Activated naive CD8-positive, alpha-beta T cell (primary cell): ENCODE data around the gene OR10G7.
A peak's percentile ranks its signal among the peaks of the same experiment; 100 is the strongest.

Experiments used
- H3K27ac Mint-ChIP-seq: one replicate; pipeline ENCODE4 v1.8.0; 2021; ENCODE audit warnings: mixed read lengths
- H3K27me3 Mint-ChIP-seq: one replicate; pipeline ENCODE4 v1.8.0; 2021; ENCODE audit warnings: mixed read lengths
- H3K36me3 Mint-ChIP-seq: one replicate; pipeline ENCODE4 v1.8.0; 2021; ENCODE audit warnings: mixed read lengths
- H3K4me1 Mint-ChIP-seq: one replicate; pipeline ENCODE4 v1.8.0; 2021; ENCODE audit warnings: low read depth, mixed read lengths
- H3K4me3 Mint-ChIP-seq: one replicate; pipeline ENCODE4 v1.8.0; 2021; ENCODE audit warnings: mild to moderate bottlenecking, mixed read lengths
- H3K9me3 Mint-ChIP-seq: one replicate; pipeline ENCODE4 v1.8.0; 2021; ENCODE audit warnings: low read depth, mixed read lengths

The OR10G7 gene

GRCh38 chr11:124041254-124041653 is at the start of gene OR10G7:
Gene OR10G7 (minus strand): TSS chr11:124041325. CDS start chr11:124039001, 2,324 bp downstream.
- Mint-ChIP-seq H3K4me1 (no peaks in the 10 kb centered on the region), H3K27me3 (peaks cover 2% of the 10 kb centered on the region), H3K9me3 (no peaks in the 10 kb centered on the region), H3K36me3 (no peaks in the 10 kb centered on the region), H3K27ac (no peak within 1 kb of the TSS), H3K4me3 (no peak within 1 kb of the TSS)

GRCh38 chr11:124085997-124086846 is 45.1 kb upstream of the OR10G7 start:
- Mint-ChIP-seq H3K4me3 (no peak overlapping the region), H3K27ac (no peak overlapping the region), H3K9me3 (no peaks in the 10 kb centered on the region), H3K27me3 (peaks cover 22% of the 10 kb centered on the region), H3K36me3 (no peaks in the 10 kb centered on the region), H3K4me1 (no peaks in the 10 kb centered on the region)

- Mint-ChIP-seq H3K4me3 (no peak overlapping the region), H3K9me3 (no peaks in the 10 kb centered on the region), H3K4me1 (no peaks in the 10 kb centered on the region), H3K27me3 (peaks cover 19% of the 10 kb centered on the region), H3K36me3 (no peaks in the 10 kb centered on the region), H3K27ac (no peak overlapping the region)
Observed at GRCh38 chr11:124085583-124085982, 44.5 kb upstream of the OR10G7 start.

- no peak overlapping the region for H3K4me3 Mint-ChIP-seq
- H3K27me3 Mint-ChIP-seq, result peaks cover 24% of the 10 kb centered on the region
- H3K9me3 Mint-ChIP-seq, result no peaks in the 10 kb centered on the region
- H3K27ac Mint-ChIP-seq, result no peak overlapping the region
- no peaks in the 10 kb centered on the region for H3K36me3 Mint-ChIP-seq
- no peaks in the 10 kb centered on the region for H3K4me1 Mint-ChIP-seq
Observed at GRCh38 chr11:124082371-124082770, 41.2 kb upstream of the OR10G7 start.

- Mint-ChIP-seq H3K36me3 (no peaks in the 10 kb centered on the region), H3K27me3 (peaks cover 29% of the 10 kb centered on the region), H3K27ac (no peak overlapping the region), H3K4me1 (peaks cover 3% of the 10 kb centered on the region), H3K4me3 (no peak overlapping the region), H3K9me3 (no peaks in the 10 kb centered on the region)
Observed at GRCh38 chr11:124081483-124081882, 40.4 kb upstream of the OR10G7 start.

GRCh38 chr11:124080327-124081001 is 39.3 kb upstream of the OR10G7 start:
- peaks cover 30% of the 10 kb centered on the region for H3K27me3 Mint-ChIP-seq
- H3K27ac Mint-ChIP-seq, result no peak overlapping the region
- peaks cover 5% of the 10 kb centered on the region for H3K4me1 Mint-ChIP-seq
- H3K4me3 Mint-ChIP-seq, result no peak overlapping the region
- no peaks in the 10 kb centered on the region for H3K36me3 Mint-ChIP-seq
- no peaks in the 10 kb centered on the region for H3K9me3 Mint-ChIP-seq

- peaks cover 32% of the 10 kb centered on the region for H3K27me3 Mint-ChIP-seq
- H3K27ac Mint-ChIP-seq, result no peak overlapping the region
- peaks cover 5% of the 10 kb centered on the region for H3K4me1 Mint-ChIP-seq
- no peak overlapping the region for H3K4me3 Mint-ChIP-seq
- H3K36me3 Mint-ChIP-seq, result no peaks in the 10 kb centered on the region
- H3K9me3 Mint-ChIP-seq, result no peaks in the 10 kb centered on the region
Observed at GRCh38 chr11:124079631-124080326, 38.7 kb upstream of the OR10G7 start.

- Mint-ChIP-seq H3K4me1 (peaks cover 5% of the 10 kb centered on the region), H3K27ac (no peak overlapping the region), H3K36me3 (no peaks in the 10 kb centered on the region), H3K27me3 (peaks cover 27% of the 10 kb centered on the region), H3K9me3 (no peaks in the 10 kb centered on the region), H3K4me3 (no peak overlapping the region)
Observed at GRCh38 chr11:124078591-124078990, 37.5 kb upstream of the OR10G7 start.

- no peak overlapping the region for H3K4me3 Mint-ChIP-seq
- no peak overlapping the region for H3K27ac Mint-ChIP-seq
- peaks cover 5% of the 10 kb centered on the region for H3K4me1 Mint-ChIP-seq
- no peaks in the 10 kb centered on the region for H3K9me3 Mint-ChIP-seq
- peaks cover 25% of the 10 kb centered on the region for H3K27me3 Mint-ChIP-seq
- H3K36me3 Mint-ChIP-seq, result no peaks in the 10 kb centered on the region
Observed at GRCh38 chr11:124077266-124077665, 36.1 kb upstream of the OR10G7 start.

GRCh38 chr11:124075841-124076651 is 34.9 kb upstream of the OR10G7 start:
- Mint-ChIP-seq H3K36me3 (no peaks in the 10 kb centered on the region), H3K4me1 (peaks cover 9% of the 10 kb centered on the region), H3K4me3 (peak overlapping the region; percentile 67), H3K27ac (no peak overlapping the region), H3K9me3 (no peaks in the 10 kb centered on the region), H3K27me3 (peaks cover 24% of the 10 kb centered on the region)

GRCh38 chr11:124075492-124075840 is 34.3 kb upstream of the OR10G7 start:
- no peaks in the 10 kb centered on the region for H3K36me3 Mint-ChIP-seq
- no peaks in the 10 kb centered on the region for H3K9me3 Mint-ChIP-seq
- peak overlapping the region; percentile 17 for H3K4me3 Mint-ChIP-seq
- peaks cover 10% of the 10 kb centered on the region for H3K4me1 Mint-ChIP-seq
- H3K27me3 Mint-ChIP-seq, result peaks cover 26% of the 10 kb centered on the region
- no peak overlapping the region for H3K27ac Mint-ChIP-seq

GRCh38 chr11:124074554-124074953 is 33.4 kb upstream of the OR10G7 start:
- H3K4me3 Mint-ChIP-seq, result no peak overlapping the region
- H3K27ac Mint-ChIP-seq, result no peak overlapping the region
- H3K27me3 Mint-ChIP-seq, result peaks cover 30% of the 10 kb centered on the region
- peaks cover 10% of the 10 kb centered on the region for H3K4me1 Mint-ChIP-seq
- no peaks in the 10 kb centered on the region for H3K36me3 Mint-ChIP-seq
- H3K9me3 Mint-ChIP-seq, result no peaks in the 10 kb centered on the region

- Mint-ChIP-seq H3K4me1 (peaks cover 16% of the 10 kb centered on the region), H3K27ac (no peak overlapping the region), H3K4me3 (no peak overlapping the region), H3K9me3 (no peaks in the 10 kb centered on the region), H3K27me3 (peaks cover 35% of the 10 kb centered on the region), H3K36me3 (no peaks in the 10 kb centered on the region)
Observed at GRCh38 chr11:124072147-124072546, 31.0 kb upstream of the OR10G7 start.

GRCh38 chr11:124071623-124071948 is 30.5 kb upstream of the OR10G7 start:
- Mint-ChIP-seq H3K27ac (no peak overlapping the region), H3K9me3 (no peaks in the 10 kb centered on the region), H3K4me1 (peaks cover 14% of the 10 kb centered on the region), H3K36me3 (no peaks in the 10 kb centered on the region), H3K27me3 (peaks cover 32% of the 10 kb centered on the region), H3K4me3 (no peak overlapping the region)
